Vagina (tissue), 2 donors: ENCODE measurements around the gene APPBP2. TPM values are rescaled to one million over a fixed set of nuclear protein-coding genes. Genes with fewer than 3 reads are reported as not detected.

Experiments
- DNase-seq, 2 donors: peaks; one replicate each; pipeline ENCODE4 v3.0.0-alpha.2; 2017; ENCODE audit errors: extremely low spot score in 2 of 2
- H3K27ac ChIP-seq: fragments of 200-600 bp; sonication (generic); one replicate; pipeline ENCODE4 v1.5.1; 2019
- H3K27me3 ChIP-seq: fragments of 200-600 bp; sonication (generic); one replicate; pipeline ENCODE4 v1.5.1; 2019
- H3K36me3 ChIP-seq, 2 donors: fragments of 200-600 bp; sonication (generic); one replicate each; pipeline ENCODE4 v1.5.1; 2017 to 2019
- H3K4me1 ChIP-seq: fragments of 200-600 bp; sonication (generic); one replicate; pipeline ENCODE4 v1.5.1; 2019
- H3K4me3 ChIP-seq, 2 donors: fragments of 200-600 bp; sonication (generic); 1 replicate in 1 of 2; 2 replicates in 1 of 2; pipeline ENCODE4 v1.5.1; 2016 to 2019
- H3K9me3 ChIP-seq: fragments of 200-600 bp; sonication (generic); one replicate; pipeline ENCODE4 v1.5.1; 2019
- POLR2A ChIP-seq, 2 donors: fragments of 450-650 bp; IDR thresholded peaks; one replicate each; pipeline ENCODE4 v1.6.1; 2017; ENCODE audit warnings: antibody characterized with exemption in 2 of 2, mild to moderate bottlenecking in 2 of 2, moderate library complexity in 2 of 2
- POLR2AphosphoS5 ChIP-seq, 2 donors: sonication (generic); formaldehyde crosslinking; IDR thresholded peaks; one replicate each; pipeline ENCODE4 v1.9.0; 2017; ENCODE audit warnings: antibody characterized with exemption in 2 of 2, mild to moderate bottlenecking in 2 of 2, low read depth in 1 of 2; ENCODE audit not compliant: insufficient read depth in 1 of 2
- intact Hi-C: fragments of 100-400 bp; cut with DNase I; formaldehyde crosslinking; loops from one replicate; pipeline ENCODE4 v1.15.1; 2023
- total RNA-seq: library from RNA; depleted of rRNA; stranded (reverse); fragments of >200 nt; gene quantifications from one replicate; pipeline ENCODE4 v1.2.3, GENCODE V29; 2016
- TF ChIP-seq, protein P1 (sequence below), 3 experiments: fragments of 450-650 bp in 2 of 3; fragments of 200-600 bp in 1 of 3; sonication (generic) in 1 of 3; IDR thresholded peaks; one replicate each; pipeline ENCODE4 v1.5.1; 2017 to 2019; ENCODE audit warnings: antibody characterized with exemption in 3 of 3, mild to moderate bottlenecking in 2 of 3, moderate library complexity in 2 of 3

The APPBP2 gene
- total RNA-seq, 1 donor from 2014 or later, result 23.6 TPM

DNA sequence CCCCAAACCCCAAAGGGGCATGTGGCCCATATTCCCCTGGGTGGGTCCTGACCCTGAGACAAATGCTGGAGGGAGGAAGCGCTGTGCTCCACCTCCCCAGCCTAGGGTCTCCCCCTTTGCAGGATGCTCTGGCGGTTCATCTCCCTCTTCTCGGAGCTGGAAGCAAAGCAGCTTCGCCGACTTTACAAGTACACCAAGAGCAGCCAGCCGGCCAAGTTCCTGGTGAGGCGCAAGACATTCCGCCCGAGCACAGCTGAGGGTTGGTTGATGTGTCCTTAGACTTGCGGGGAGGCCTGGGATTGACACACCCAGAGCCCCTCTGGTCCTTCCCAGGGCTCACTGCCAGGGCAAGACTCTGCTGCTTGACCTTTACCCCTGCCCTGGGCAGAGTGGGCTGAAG is 99.4 kb downstream of the APPBP2 start:
- Histone ChIP-seq H3K4me1 (peaks cover 4% of the 10 kb centered on the region), H3K27ac (no peak overlapping the region), H3K27me3 (no peaks in the 10 kb centered on the region), H3K4me3 (no peak overlapping the region), H3K36me3 (no peaks in the 10 kb centered on the region), H3K9me3 (no peaks in the 10 kb centered on the region)
- intact Hi-C loops, result loop anchor here (10.0 kb wide), 1 partner anchor 208 kb away; no protein-coding TSS in a partner anchor
- TF ChIP-seq POLR2A (IDR thresholded peaks at IDR 0.05), result no peak
- no peak for TF ChIP-seq POLR2AphosphoS5 (IDR thresholded peaks at IDR 0.05; ENCODE audit: insufficient read depth in 1 of 2, low read depth in 1 of 2)
- TF ChIP-seq, protein P1, sequence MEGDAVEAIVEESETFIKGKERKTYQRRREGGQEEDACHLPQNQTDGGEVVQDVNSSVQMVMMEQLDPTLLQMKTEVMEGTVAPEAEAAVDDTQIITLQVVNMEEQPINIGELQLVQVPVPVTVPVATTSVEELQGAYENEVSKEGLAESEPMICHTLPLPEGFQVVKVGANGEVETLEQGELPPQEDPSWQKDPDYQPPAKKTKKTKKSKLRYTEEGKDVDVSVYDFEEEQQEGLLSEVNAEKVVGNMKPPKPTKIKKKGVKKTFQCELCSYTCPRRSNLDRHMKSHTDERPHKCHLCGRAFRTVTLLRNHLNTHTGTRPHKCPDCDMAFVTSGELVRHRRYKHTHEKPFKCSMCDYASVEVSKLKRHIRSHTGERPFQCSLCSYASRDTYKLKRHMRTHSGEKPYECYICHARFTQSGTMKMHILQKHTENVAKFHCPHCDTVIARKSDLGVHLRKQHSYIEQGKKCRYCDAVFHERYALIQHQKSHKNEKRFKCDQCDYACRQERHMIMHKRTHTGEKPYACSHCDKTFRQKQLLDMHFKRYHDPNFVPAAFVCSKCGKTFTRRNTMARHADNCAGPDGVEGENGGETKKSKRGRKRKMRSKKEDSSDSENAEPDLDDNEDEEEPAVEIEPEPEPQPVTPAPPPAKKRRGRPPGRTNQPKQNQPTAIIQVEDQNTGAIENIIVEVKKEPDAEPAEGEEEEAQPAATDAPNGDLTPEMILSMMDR (IDR thresholded peaks at IDR 0.05), result no peak
- no peak for DNase-seq

DNA sequence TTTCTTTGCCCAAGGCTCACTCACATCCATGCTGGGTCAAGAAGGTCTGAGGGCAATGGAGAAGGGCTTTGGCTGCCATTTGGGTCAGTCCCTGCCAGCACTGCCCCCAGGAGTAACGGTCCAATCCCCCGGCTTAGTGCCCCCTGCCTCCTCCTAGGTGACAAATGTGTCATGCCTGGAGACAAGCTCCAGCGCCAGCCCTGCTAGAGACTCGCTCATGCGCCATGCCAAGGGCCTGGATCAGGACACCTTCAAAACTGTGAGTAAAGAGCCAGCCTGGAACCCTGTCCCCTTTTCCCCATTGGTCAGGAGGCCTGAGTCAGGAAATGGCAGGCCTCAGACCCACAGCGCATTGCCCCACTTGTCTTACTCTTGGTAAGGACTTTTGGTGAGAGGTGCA is 100.4 kb downstream of the APPBP2 start:
- TF ChIP-seq, protein P1 (IDR thresholded peaks at IDR 0.05), result no peak
- TF ChIP-seq POLR2A (IDR thresholded peaks at IDR 0.05) (no peak), POLR2AphosphoS5 (IDR thresholded peaks at IDR 0.05; ENCODE audit: insufficient read depth in 1 of 2, low read depth in 1 of 2) (no peak)
- Histone ChIP-seq H3K36me3 (no peaks in the 10 kb centered on the region), H3K27me3 (no peaks in the 10 kb centered on the region), H3K4me1 (peaks cover 12% of the 10 kb centered on the region), H3K9me3 (no peaks in the 10 kb centered on the region), H3K27ac (no peak overlapping the region), H3K4me3 (no peak overlapping the region)
- intact Hi-C loops, result loop anchor here (10.0 kb wide), 1 partner anchor 209 kb away; no protein-coding TSS in a partner anchor
- DNase-seq, result peak in 1 of 2 donors; percentile 71

DNA sequence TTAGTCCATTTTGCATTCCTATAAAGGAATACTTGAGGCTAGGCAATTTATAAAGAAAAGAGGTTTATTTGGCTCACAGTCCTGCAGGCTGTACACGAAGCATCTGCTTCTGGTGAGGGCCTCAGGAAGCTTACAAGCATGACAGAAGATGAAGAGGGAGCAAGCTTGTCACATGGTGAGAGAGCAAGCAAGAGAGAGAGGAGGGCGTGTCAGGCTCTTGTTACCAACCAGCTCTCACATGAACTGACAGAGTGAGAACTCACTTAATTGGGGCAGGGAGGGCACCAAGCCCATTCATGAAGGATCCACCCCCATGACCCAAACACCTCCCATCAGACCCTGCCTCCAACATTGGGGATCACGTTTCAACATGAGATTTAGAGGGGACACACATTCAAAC is 102.2 kb downstream of the APPBP2 start:
- TF ChIP-seq POLR2AphosphoS5 (IDR thresholded peaks at IDR 0.05; ENCODE audit: insufficient read depth in 1 of 2, low read depth in 1 of 2) (no peak), POLR2A (IDR thresholded peaks at IDR 0.05) (no peak)
- TF ChIP-seq, protein P1 (IDR thresholded peaks at IDR 0.05), result no peak
- no peaks in the 10 kb centered on the region for H3K27me3 ChIP-seq
- intact Hi-C loops, result loop anchor here (10.0 kb wide), 1 partner anchor 211 kb away; no protein-coding TSS in a partner anchor
- H3K4me3 ChIP-seq, result no peak overlapping the region
- no peak overlapping the region for H3K27ac ChIP-seq
- no peaks in the 10 kb centered on the region for H3K36me3 ChIP-seq
- H3K9me3 ChIP-seq, result no peaks in the 10 kb centered on the region
- peaks cover 12% of the 10 kb centered on the region for H3K4me1 ChIP-seq
- DNase-seq, result no peak

DNA sequence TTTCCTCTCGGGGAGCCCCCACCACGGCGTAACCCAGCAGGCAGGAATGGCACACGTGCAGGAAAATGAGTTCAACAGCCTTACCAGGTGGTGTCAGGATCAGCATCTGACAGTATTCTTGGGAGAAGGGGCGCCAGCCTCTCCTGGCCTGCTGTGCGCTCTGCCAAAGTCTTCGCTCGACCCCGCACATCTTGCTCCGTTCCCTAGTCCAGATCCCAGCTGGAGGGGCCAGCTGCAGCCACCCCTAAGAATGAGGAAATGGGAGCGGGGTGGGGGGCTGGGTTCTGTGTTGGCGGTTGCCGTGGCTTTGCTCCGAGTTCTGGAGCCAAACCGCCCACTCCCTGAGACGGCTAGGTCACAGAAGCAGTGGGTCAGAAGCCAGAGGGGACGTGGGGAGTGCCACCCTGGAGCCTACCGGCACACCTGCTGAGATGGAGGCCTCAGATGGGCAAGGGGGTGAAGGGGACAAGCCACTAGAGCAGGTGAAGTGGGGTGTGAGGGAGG is 103.8 kb downstream of the APPBP2 start, which contains the start of gene CHCT1:
CHCT1 (plus strand) TSS at position 328 of the 504 bp plus-strand sequence; CDS start at position 432, 104 bp downstream.
- intact Hi-C loops, result loop anchor here (10.0 kb wide), 1 partner anchor 213 kb away; no protein-coding TSS in a partner anchor
- peak within 1 kb of the TSS; percentile 42 for H3K27ac ChIP-seq
- DNase-seq, result no peak
- H3K27me3 ChIP-seq, result no peaks in the 10 kb centered on the region
- peaks cover 12% of the 10 kb centered on the region for H3K4me1 ChIP-seq
- no peaks in the 10 kb centered on the region for H3K9me3 ChIP-seq
- TF ChIP-seq POLR2A (IDR thresholded peaks at IDR 0.05) (no peak), POLR2AphosphoS5 (IDR thresholded peaks at IDR 0.05; ENCODE audit: insufficient read depth in 1 of 2, low read depth in 1 of 2) (no peak)
- TF ChIP-seq, protein P1 (IDR thresholded peaks at IDR 0.05), result no peak
- no peaks in the 10 kb centered on the region for H3K36me3 ChIP-seq
- peak within 1 kb of the TSS; percentile 45 to 48 for H3K4me3 ChIP-seq
